Measurements from ENCODE around the gene DCUN1D5.
"Not testable (repeated sequence)": the region's sequence is repeated elsewhere in the genome, so short reads cannot be mapped to it uniquely, and the experiment has no call there.

DCUN1D5 gene

DNA sequence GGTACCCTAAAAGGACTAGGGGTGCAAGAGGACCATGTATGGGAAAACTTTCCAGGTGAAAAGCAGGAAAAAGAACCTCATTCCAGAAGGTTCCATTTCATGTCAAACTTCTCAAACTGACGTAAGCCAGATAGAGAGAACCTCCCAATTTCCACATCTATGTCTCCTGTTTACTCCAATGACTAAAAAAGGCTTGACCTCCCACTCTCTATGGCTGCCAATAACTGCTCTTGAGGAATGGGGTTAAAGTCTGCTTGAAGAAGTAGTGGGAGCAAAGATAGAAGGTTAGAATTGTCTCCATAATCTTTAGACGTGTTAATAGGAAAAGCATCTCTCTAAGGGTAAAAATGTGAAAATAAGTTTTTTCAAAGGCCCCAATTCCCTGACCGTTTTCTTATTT lies 38.0 kb downstream of the DCUN1D5 start:
- no peak for FAIRE-seq

- no peak for FAIRE-seq
These were observed 40.0 kb downstream of the DCUN1D5 start for GRCh38 chr11:103051981-103052380.

DNA sequence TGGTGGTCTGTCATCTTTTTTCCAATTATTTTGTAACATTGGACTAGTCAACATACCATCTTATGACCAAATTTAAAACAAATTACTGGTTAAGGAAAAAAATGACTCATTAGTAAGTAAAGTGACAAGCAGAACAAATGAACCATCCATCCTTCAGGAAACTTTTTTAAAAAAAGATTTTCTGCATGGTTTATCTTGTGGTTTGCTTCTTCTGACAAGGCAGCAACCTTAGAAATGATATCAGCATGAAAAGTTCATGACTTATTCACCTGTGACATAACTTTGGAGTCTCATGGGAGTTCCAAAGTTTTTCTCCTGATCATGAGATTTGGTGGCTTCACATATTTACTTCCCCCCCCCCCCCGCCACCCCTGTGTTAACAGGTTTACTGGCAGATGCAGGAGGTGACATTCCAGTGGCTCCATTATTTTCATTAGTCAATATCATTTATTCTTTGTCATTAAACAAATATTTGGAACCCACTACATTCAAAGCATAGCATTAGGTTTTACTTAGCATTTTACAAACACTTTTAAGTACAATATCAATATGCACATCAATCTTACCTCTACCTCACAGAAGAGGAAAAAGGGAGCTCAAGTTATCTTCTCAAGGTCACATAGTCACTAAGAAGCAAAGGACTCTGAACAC lies 40.7 kb downstream of the DCUN1D5 start:
- FAIRE-seq: no peak

DNA sequence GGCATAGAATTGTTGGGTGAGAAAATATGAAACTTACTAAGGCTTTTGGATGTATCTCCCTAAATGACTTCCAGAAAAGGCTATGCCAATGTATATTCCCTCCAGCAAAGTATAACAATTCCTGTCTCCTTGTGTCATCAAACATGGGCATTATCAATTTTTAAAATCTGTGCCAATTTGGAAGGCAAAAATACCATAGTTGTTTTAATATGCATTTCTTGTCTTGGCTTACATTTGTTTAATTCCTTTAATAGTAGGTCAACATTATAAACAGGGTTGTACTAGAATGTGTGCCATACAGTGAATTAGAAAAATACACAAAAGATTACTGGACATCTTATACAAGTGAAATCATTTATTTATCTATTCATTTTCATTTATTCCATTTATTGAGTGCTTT lies 41.6 kb downstream of the DCUN1D5 start:
- no peak for FAIRE-seq

- FAIRE-seq: no peak
These were observed 44.1 kb downstream of the DCUN1D5 start for GRCh38 chr11:103047837-103048236.

- FAIRE-seq: no peak
These were observed 47.9 kb downstream of the DCUN1D5 start for GRCh38 chr11:103043826-103044678.

GRCh38 chr11:103042161-103042560 lies 49.8 kb downstream of the DCUN1D5 start:
- no peak for FAIRE-seq

DNA sequence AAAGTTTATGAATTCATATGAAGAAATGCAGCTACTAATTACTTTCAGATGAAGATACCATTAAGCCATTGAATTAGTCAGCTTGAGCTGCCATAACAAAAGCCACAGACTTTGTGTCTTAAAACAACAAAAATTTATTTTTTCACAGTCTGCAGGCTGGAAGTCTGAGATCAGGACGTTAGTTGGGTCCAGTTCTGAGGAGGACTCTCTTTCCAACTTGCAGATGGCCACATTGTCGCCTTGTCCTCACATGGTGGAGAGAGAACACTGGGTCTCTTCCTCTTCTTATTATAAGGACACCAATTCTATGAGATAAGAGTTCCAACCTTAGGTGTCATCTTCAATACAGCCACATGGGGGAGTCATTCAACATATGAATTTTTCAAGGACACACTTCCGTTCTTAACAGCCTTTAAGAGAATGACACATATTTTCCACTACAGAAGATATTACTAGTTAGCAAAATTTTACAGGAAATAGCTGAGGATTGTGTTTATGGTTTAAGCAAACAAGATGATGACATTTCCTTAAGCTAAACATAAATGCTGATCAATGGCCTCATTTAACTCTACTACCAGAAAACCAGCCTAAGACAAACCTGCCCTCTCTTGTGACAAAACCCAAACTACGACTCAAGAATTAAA lies 56.0 kb downstream of the DCUN1D5 start:
- FAIRE-seq: peak; percentile 81

DNA sequence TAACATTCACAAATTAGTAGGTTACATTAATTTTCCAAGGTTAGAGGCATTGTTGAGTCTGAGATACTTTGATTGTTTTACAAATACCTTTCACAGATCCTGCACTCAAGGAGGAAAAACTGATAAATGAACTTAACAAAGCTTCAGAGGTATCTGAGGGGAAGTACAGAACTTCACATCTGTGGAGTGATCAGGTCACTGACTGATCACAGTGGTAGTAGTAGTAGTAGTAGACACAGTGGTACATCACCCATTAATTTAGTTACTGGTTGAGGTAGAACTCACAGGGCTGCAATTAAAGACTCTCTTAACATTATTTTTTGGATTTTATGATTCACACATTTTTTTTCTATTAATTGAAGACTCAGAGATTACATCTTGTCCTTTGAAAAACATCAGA lies 56.7 kb downstream of the DCUN1D5 start:
- no peak for FAIRE-seq

GRCh38 chr11:103031834-103032233 lies 60.1 kb downstream of the DCUN1D5 start:
- FAIRE-seq: no peak

- no peak for FAIRE-seq
These were observed 62.6 kb downstream of the DCUN1D5 start for GRCh38 chr11:103029401-103029800.

- not testable (repeated sequence) for FAIRE-seq
These were observed 63.5 kb downstream of the DCUN1D5 start for GRCh38 chr11:103028304-103029020.

- FAIRE-seq: no peak
These were observed 67.9 kb downstream of the DCUN1D5 start for GRCh38 chr11:103024086-103024485.

DNA sequence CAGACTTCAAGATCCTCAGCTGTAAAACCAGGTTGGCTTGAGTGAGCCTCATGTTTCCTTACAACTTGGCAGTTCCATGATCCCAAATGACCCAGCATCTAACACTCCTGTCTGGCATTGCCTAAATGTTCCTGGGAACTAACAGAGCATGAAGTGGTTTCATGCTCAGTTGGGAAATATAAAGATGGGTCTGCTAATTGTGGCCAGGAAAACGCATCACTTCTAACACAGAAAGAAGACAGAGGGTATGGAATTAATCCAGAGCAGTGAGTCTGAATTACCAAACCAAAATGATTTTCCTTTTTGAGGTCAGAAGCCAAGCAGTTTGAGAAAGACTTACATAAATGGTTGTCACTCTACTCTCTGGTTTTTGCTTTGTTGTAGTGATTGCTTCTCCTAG lies 75.9 kb downstream of the DCUN1D5 start:
- FAIRE-seq: no peak

DNA sequence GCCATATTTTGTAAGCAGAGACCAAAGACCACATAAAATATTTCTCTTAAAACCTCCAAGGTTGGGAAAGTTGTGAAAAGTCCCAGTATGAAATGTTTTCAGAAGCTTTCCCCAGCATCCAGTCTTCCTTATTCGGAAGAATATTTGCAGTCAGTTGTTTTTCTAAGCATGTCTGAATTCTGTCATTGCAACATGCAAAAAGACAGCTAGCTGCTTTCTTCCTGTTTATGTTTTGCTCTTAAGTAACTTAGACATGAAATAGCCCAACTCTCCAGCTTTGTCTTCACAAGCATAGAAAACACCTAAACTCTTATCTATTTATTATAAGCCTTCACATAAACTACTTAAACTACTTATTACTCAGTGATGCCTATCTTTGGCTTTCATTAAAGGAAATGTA lies 78.5 kb downstream of the DCUN1D5 start:
- FAIRE-seq: no peak
